WERI-Rb-1 (cell line): ENCODE measurements around the gene CAMKMT.

Source experiments
- DNase-seq: peaks from one replicate; pipeline ENCODE4 v3.0.0-alpha.2; 2020
- H3K27ac ChIP-seq: fragments of 250-450 bp; sonication (Bioruptor Pico); 2 replicates; pipeline ENCODE4 v1.5.1; 2020; ENCODE audit warnings: mild to moderate bottlenecking, moderate library complexity
- H3K27me3 ChIP-seq: fragments of 250-450 bp; sonication (Bioruptor Pico); 2 replicates; pipeline ENCODE4 v1.5.1; 2021; ENCODE audit warnings: mild to moderate bottlenecking, low read depth, moderate library complexity; ENCODE audit not compliant: insufficient read depth, severe bottlenecking
- H3K36me3 ChIP-seq: fragments of 250-450 bp; sonication (Bioruptor Pico); 2 replicates; pipeline ENCODE4 v1.5.1; 2020; ENCODE audit warnings: mild to moderate bottlenecking, moderate library complexity
- H3K4me3 ChIP-seq: 2 replicates; pipeline ENCODE4 v1.5.1; 2011; ENCODE audit warnings: low read depth, mild to moderate bottlenecking, control low read depth, low read length
- H3K9me3 ChIP-seq: fragments of 250-450 bp; sonication (Bioruptor Pico); 2 replicates; pipeline ENCODE4 v1.5.1; 2021; ENCODE audit warnings: mild to moderate bottlenecking, moderate library complexity; ENCODE audit not compliant: severe bottlenecking
- CTCF ChIP-seq: IDR thresholded peaks from 2 replicates; pipeline ENCODE4 v1.5.1; 2011; ENCODE audit warnings: low read depth, mild to moderate bottlenecking, control low read depth, inconsistent platforms, low read length

The CAMKMT gene

DNA sequence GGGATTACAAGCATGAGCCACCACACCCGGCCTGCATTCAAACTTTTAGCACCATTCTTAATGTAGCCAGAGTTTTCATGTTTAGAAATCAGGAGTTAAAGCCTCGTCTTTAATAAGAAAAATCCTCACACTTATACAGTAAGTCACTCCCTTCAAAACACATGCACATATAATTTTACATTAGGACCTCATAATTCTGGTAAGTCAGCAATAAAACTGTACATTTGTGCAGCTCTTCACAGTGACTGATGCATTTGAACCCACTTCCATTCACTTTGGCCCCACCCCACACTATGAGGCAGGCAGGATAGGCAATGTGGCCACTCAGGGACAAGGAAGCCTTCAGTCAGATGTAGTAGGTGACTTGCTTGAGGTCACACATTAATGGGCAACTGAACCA, 438.0 kb downstream of the CAMKMT start:
- no peak for DNase-seq
- Histone ChIP-seq H3K4me3 (no peak overlapping the region), H3K27me3 (no peaks in the 10 kb centered on the region), H3K9me3 (no peaks in the 10 kb centered on the region), H3K27ac (no peak overlapping the region), H3K36me3 (no peaks in the 10 kb centered on the region)
- TF ChIP-seq CTCF = no peak

DNA sequence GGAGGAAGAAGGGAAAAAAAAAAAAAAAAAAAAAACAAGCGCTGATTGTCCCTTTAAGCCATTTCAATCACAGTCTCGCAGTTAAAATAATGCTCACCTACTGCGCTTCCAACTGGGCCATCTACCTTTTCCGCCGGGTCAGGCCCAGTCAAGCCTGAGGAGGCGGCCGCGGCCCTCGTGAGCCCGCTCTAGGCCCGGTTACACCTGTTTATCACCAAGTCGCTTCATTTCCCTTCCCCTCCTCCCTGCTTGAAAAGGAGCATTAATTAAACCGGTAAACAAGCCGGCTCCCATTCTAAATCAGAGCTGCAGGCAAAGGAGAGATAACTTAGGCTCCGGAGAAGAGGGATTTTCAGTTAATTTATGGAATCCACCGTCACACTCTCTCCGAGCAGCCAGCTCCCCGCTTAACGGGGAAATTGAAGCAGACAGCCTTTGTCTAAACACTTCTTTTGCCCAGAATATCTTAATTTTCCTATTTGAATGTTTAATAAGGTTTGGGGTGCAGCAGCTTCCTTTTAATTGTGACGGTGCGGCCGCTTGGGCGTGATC, 439.6 kb downstream of the CAMKMT start:
- H3K36me3 ChIP-seq = no peaks in the 10 kb centered on the region
- TF ChIP-seq CTCF = no peak
- H3K27me3 ChIP-seq = no peaks in the 10 kb centered on the region
- no peak overlapping the region for H3K4me3 ChIP-seq
- no peak overlapping the region for H3K27ac ChIP-seq
- DNase-seq = no peak
- H3K9me3 ChIP-seq = no peaks in the 10 kb centered on the region

DNA sequence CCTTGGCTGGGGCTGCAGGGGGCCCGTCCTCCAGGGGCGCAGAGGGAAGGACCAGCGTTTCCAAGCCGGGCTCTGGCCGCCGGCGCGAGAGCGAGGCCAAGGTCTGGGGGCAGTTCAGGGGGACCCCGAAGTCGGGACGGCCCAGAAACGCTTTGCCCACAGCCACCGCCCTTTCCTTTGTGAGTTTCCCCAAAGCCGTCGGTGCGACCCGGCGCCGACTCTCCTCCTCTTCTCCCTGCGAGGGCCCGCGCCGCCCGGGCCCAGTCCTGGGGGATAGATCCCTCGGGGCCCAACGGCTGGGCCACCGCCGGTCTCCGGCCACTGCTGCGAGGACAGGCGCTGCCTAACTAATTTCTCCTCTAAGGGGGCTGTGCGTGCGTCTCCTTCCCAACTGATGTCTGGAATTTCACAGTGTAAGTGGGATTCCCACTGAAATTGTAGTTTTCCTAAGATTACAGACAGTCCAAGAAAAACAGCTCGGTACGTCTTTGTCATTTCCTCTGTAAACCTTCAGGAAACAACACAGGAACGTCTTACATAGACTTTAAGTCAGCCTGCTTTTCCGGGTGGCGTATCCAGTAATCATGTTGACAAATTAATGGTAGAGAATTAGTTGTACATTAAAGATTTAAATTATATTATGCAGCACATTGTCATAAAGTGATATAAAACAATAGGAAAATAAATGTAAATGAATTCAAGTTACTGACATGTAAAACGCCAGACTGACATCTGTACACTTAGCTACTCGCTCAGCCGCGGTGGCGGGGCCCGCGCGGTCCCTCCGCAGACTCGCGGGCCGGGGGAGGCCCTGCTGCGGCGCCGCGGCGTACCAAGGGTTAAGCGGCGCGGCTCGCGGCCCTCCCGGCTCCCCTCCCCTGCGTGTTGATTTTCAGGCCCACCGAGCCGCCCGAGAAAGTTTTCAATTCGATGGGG, 440.4 kb downstream of the CAMKMT start:
- TF ChIP-seq CTCF = no peak
- no peak overlapping the region for H3K4me3 ChIP-seq
- no peak overlapping the region for H3K27ac ChIP-seq

GRCh38 chr2:44802777-44803424, 441.2 kb downstream of the CAMKMT start:
- Histone ChIP-seq H3K27me3 (no peaks in the 10 kb centered on the region), H3K4me3 (no peak overlapping the region), H3K9me3 (no peaks in the 10 kb centered on the region), H3K27ac (no peak overlapping the region), H3K36me3 (no peaks in the 10 kb centered on the region)
- DNase-seq = no peak
- no peak for TF ChIP-seq CTCF

More for the DNA sequence above, 440.4 kb downstream of the CAMKMT start:
- H3K27me3 ChIP-seq = no peaks in the 10 kb centered on the region
- H3K9me3 ChIP-seq = no peaks in the 10 kb centered on the region
- no peaks in the 10 kb centered on the region for H3K36me3 ChIP-seq
- no peak for DNase-seq

- Histone ChIP-seq H3K4me3 (no peak overlapping the region), H3K36me3 (no peaks in the 10 kb centered on the region), H3K27ac (no peak overlapping the region), H3K9me3 (no peaks in the 10 kb centered on the region), H3K27me3 (no peaks in the 10 kb centered on the region)
- no peak for TF ChIP-seq CTCF
- no peak for DNase-seq
Observed at GRCh38 chr2:44804406-44805265, 442.9 kb downstream of the CAMKMT start.
